C4-2B (cell line): ENCODE measurements around the gene DHRS11.

ENCODE experiments used
- ZFX ChIP-seq: fragments of 450-650 bp; IDR thresholded peaks from 2 replicates; pipeline ENCODE4 v1.6.1; 2017
- TF ChIP-seq, protein P1 (sequence below): fragments of 450-650 bp; conservative IDR thresholded peaks from 2 replicates; pipeline ENCODE4 v1.5.1; 2017; ENCODE audit warnings: mild to moderate bottlenecking

DNA sequence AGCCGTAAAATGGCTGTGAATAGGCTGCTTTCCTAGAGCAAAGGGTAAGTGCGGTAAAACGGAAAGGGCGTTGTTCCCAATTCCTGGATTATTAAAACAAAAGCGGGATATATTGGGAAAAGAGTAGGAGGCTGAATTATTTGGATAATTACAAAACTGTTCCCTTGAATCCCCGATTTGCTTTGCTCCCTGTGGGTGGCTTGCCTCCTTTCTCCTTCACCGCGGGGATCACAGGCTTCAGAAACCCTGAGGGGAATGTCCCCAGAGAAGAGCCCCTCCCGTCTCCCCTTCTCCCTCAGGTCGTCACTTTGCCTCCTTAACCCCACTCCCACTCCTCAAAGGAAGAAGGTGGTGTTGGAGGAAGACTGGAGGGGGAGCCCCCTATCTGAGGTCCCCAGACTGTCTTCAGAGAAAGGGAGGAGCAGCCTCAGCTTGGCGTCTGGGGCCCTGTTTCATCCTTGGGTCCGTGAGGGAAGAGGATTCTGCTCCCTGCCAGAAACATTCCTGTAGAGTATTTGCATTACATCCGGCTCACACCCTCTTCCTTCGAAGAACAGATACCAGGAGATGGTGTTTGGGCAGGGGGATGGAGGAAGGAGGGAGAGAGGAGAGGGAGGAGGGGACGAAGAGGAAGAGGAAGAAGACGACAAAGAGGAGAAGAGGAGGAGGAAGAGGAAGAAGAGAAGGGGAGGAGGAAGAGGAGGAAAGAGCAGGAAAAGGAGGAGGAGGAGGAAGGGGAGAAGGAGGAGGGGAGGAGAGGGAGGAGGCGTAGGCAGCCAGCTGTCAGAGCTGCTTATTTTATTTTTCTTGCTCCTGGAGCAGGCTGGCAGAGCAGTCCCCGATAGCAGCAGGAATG lies 41.5 kb downstream of the DHRS11 start:
- TF ChIP-seq, protein P1, sequence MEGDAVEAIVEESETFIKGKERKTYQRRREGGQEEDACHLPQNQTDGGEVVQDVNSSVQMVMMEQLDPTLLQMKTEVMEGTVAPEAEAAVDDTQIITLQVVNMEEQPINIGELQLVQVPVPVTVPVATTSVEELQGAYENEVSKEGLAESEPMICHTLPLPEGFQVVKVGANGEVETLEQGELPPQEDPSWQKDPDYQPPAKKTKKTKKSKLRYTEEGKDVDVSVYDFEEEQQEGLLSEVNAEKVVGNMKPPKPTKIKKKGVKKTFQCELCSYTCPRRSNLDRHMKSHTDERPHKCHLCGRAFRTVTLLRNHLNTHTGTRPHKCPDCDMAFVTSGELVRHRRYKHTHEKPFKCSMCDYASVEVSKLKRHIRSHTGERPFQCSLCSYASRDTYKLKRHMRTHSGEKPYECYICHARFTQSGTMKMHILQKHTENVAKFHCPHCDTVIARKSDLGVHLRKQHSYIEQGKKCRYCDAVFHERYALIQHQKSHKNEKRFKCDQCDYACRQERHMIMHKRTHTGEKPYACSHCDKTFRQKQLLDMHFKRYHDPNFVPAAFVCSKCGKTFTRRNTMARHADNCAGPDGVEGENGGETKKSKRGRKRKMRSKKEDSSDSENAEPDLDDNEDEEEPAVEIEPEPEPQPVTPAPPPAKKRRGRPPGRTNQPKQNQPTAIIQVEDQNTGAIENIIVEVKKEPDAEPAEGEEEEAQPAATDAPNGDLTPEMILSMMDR = no peak
- TF ChIP-seq ZFX = no peak
